Tibial artery (tissue), 4 donors: ENCODE data around the gene CEP192.

Experiments
- DNase-seq, 2 donors: peaks; one replicate each; pipeline ENCODE4 v3.0.0-alpha.2; 2019
- H3K27ac ChIP-seq, 2 donors: fragments of 200-600 bp; sonication (generic) in 1 of 2; 1 replicate in 1 of 2; 2 replicates in 1 of 2; pipeline ENCODE4 v1.5.1; 2018 to 2019; ENCODE audit warnings: mild to moderate bottlenecking in 1 of 2
- H3K27me3 ChIP-seq, 2 donors: fragments of 200-600 bp; sonication (generic) in 1 of 2; one replicate each; pipeline versions ENCODE4 v1.5.1 to v1.6.0; 2016 to 2019
- H3K36me3 ChIP-seq, 3 donors: fragments of 200-600 bp; sonication (generic) in 2 of 3; one replicate each; pipeline ENCODE4 v1.5.1; 2016 to 2019; ENCODE audit warnings: mild to moderate bottlenecking in 2 of 3
- H3K4me1 ChIP-seq, 4 donors: fragments of 200-600 bp; sonication (generic) in 2 of 4; 1 replicate in 3 of 4; 2 replicates in 1 of 4; pipeline ENCODE4 v1.5.1; 2016 to 2019
- H3K4me3 ChIP-seq, 2 donors: fragments of 200-600 bp; sonication (generic) in 1 of 2; 1 replicate in 1 of 2; 2 replicates in 1 of 2; pipeline ENCODE4 v1.5.1; 2018 to 2019; ENCODE audit warnings: mild to moderate bottlenecking in 2 of 2
- H3K9me3 ChIP-seq, 3 donors: fragments of 200-600 bp; sonication (generic) in 1 of 3; one replicate each; pipeline ENCODE4 v1.5.1; 2016 to 2019
- intact Hi-C: fragments of 100-400 bp; cut with DNase I; formaldehyde crosslinking; loops from one replicate; pipeline ENCODE4 v1.15.0; 2023; ENCODE audit warnings: low total_unique reads
- TF ChIP-seq, protein P1 (sequence below), 2 experiments: fragments of 200-600 bp in 1 of 2; fragments of 450-650 bp in 1 of 2; IDR thresholded peaks; one replicate each; pipeline ENCODE4 v1.5.1; 2017 to 2019; ENCODE audit warnings: antibody characterized with exemption in 2 of 2, mild to moderate bottlenecking in 1 of 2, moderate library complexity in 1 of 2

Gene CEP192

GRCh38 chr18:12947285-12948049 lies 43.7 kb upstream of the CEP192 start, which contains the start of gene SEH1L:
Gene SEH1L, plus strand, starts transcription at chr18:12948011. Its CDS starts 111 bp downstream, at chr18:12948122.
- Histone ChIP-seq H3K4me1 (peaks cover 0 to 52% (median 10%) of the 10 kb centered on the region in 4 donors), H3K36me3 (peaks cover 0 to 2% (median 0%) of the 10 kb centered on the region in 3 donors), H3K27ac (peak within 1 kb of the TSS; percentile 88 to 98), H3K27me3 (no peaks in the 10 kb centered on the region), H3K9me3 (no peaks in the 10 kb centered on the region), H3K4me3 (peak within 1 kb of the TSS; percentile 68 to 84)
- TF ChIP-seq, protein P1, sequence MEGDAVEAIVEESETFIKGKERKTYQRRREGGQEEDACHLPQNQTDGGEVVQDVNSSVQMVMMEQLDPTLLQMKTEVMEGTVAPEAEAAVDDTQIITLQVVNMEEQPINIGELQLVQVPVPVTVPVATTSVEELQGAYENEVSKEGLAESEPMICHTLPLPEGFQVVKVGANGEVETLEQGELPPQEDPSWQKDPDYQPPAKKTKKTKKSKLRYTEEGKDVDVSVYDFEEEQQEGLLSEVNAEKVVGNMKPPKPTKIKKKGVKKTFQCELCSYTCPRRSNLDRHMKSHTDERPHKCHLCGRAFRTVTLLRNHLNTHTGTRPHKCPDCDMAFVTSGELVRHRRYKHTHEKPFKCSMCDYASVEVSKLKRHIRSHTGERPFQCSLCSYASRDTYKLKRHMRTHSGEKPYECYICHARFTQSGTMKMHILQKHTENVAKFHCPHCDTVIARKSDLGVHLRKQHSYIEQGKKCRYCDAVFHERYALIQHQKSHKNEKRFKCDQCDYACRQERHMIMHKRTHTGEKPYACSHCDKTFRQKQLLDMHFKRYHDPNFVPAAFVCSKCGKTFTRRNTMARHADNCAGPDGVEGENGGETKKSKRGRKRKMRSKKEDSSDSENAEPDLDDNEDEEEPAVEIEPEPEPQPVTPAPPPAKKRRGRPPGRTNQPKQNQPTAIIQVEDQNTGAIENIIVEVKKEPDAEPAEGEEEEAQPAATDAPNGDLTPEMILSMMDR (IDR thresholded peaks at IDR 0.05) = no peak
- peak; percentile 99 to 100 for DNase-seq
- intact Hi-C loops = loop anchor here (2.0 to 5.0 kb wide), 2 partner anchors 43 to 65 kb away; partner anchors contain the start of genes CEP192 and PTPN2

DNA sequence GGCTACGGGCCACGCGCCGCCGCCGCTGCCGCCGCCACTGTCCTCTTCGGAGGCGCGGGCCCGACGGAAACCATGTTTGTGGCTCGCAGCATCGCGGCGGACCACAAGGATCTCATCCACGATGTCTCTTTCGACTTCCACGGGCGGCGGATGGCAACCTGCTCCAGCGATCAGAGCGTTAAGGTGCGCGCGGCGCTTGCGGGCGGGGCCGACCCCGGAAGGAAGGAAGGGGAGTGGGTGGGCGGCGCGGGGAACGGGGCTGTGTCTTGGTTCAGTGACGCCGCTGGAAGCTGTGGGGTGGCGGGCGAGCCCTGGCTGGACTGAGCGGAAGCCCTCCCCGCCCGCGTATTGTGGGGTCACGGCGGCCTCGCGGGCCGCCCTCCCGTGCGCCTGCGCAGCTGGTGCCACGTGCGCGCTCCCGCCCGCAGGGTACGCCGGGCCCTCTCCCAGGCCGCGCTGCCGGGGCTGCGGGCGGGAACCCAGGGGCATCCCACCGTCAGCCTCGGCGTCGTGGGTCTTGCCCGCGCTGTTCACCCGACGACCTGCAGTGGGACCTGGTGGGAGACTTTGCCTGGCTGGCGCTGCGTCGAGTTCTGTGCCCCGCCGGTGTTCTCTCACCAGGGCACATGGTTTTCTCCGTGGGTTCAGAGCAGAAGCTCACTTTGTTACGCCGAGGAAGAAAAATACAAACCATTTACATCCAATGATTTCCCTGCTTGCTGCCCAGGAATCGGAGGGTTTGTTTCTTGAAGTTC lies 42.9 kb upstream of the CEP192 start:
- intact Hi-C loops = loop anchor here (5.0 kb wide), 1 partner anchor 66 kb away; the partner anchor contains the start of gene PTPN2
- TF ChIP-seq, protein P1 (IDR thresholded peaks at IDR 0.05) = no peak
- Histone ChIP-seq H3K36me3 (peaks cover 0 to 6% (median 0%) of the 10 kb centered on the region in 3 donors), H3K9me3 (no peaks in the 10 kb centered on the region), H3K4me3 (peak overlapping the region; percentile 68 to 84), H3K4me1 (peaks cover 0 to 52% (median 10%) of the 10 kb centered on the region in 4 donors), H3K27ac (peak overlapping the region; percentile 88 to 98), H3K27me3 (no peaks in the 10 kb centered on the region)
- peak; percentile 96 to 97 for DNase-seq

DNA sequence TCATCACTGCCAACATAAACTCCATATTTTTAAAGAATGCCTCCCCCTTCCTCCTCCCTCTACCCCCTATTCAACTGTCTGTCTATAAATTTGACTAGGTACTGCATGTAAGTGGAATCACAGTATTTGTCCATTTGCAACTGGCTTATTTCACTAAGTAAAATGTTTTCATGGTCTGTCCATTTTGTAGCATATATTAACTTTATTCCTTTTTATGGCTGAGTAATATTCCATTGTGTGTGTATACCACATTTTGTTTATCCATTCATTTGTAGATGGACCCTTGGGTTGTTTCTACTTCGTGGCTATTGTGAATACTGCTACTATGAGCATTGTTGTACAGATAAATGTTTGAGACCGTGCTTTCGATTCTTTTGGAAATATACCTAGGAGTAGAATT lies 32.7 kb upstream of the CEP192 start:
- no peaks in the 10 kb centered on the region for H3K27me3 ChIP-seq
- no peaks in the 10 kb centered on the region for H3K9me3 ChIP-seq
- H3K4me1 ChIP-seq = no peaks in the 10 kb centered on the region
- no peak overlapping the region for H3K27ac ChIP-seq
- H3K4me3 ChIP-seq = no peak overlapping the region
- no peak for DNase-seq
- intact Hi-C loops = no loop called here
- TF ChIP-seq, protein P1 (IDR thresholded peaks at IDR 0.05) = no peak
- H3K36me3 ChIP-seq = peaks cover 17 to 31% (median 21%) of the 10 kb centered on the region in 3 donors

GRCh38 chr18:12960395-12960794 lies 30.8 kb upstream of the CEP192 start:
- Histone ChIP-seq H3K27ac (no peak overlapping the region), H3K9me3 (no peaks in the 10 kb centered on the region), H3K4me3 (no peak overlapping the region), H3K27me3 (no peaks in the 10 kb centered on the region), H3K4me1 (no peaks in the 10 kb centered on the region), H3K36me3 (peaks cover 25 to 46% (median 25%) of the 10 kb centered on the region in 3 donors)
- TF ChIP-seq, protein P1 (IDR thresholded peaks at IDR 0.05) = no peak
- intact Hi-C loops = no loop called here
- no peak for DNase-seq

DNA sequence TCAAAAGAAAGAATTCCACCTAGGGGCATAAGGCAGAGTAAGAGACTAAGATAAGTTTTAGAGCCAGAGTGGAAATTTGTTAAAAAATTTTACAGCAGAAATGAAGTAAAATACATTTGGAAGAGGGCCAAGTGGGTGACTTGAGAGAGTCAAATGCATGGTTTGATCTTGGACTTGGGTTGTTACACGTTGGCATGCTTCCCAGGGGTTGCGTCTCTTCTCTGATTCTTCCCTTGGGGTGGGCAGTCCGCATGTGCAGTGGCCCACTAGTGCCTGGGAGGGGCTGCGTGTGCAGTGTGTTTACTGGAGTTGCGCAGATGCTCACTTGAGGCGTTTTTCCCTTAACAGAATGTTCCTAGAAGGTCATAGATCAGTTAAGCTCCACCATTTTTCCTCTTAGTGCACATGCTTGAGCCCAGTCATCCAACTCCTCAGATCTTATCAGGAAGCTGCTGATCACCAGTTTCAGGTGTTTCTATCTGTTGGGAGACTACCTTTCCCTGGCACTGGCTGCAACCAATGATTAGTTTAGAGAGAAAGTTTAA lies 30.2 kb upstream of the CEP192 start:
- Histone ChIP-seq H3K4me1 (no peaks in the 10 kb centered on the region), H3K27me3 (no peaks in the 10 kb centered on the region), H3K4me3 (no peak overlapping the region), H3K36me3 (peaks cover 21 to 41% (median 25%) of the 10 kb centered on the region in 3 donors), H3K9me3 (no peaks in the 10 kb centered on the region), H3K27ac (no peak overlapping the region)
- TF ChIP-seq, protein P1 (IDR thresholded peaks at IDR 0.05) = no peak
- intact Hi-C loops = no loop called here
- no peak for DNase-seq
